AG08395 (cell line): ENCODE results near the gene ARHGAP6.
A peak's percentile ranks its signal among the peaks of the same experiment; 100 is the strongest.

Source experiments
- DNase-seq: peaks from one replicate; pipeline ENCODE4 v3.0.0; 2012; ENCODE audit warnings: mixed read lengths, low spot score

ARHGAP6 gene

DNA sequence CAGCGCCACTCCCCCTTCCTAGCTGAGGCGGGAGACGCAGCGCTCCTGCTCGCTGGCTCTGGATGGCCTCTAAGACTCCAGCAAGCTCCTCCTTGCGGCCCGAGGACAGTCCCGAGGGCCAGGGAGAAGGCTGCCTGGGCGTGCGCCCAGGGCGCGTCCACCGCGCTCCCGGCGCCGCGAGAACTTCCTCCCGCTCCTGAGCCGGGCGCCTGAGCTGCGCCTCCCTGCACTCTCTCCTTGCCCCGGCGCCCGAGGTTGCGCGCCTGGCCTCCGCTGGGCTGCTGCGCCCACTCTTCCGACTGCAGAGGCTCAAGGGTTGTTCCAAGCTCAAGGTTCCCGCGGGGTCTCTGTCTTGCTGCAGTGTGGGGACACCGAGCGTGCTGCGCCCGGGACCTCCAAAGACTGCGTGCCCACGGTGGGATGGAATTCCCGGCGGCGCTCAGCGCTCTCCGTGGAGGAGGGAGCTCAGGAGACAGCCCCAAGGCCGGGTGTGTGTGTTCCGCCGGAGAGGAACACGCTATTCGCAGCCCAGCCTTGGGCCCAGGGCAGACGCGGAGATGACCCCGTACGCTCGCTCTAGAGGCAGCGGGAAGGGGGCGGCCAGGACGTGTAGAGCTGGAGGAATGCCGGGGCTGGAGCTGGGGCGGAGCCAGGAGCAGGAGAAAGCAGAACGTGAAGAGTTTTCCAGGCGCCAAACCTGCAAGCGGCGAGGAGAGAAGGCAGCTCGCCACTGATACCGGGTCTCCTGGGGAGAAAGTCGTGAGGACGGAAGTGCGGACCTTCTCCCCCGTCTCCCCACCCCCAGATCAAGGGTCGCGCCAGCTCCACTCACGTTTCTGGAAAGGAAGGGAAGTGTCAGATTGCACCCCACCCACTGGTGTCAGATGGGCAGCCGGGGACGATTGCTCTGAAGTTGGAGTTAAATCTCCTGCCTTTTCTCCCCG, at the start of gene ARHGAP6:
Gene ARHGAP6, minus strand, starts transcription at position 753 of the 944 bp plus-strand sequence. CDS start 1,092 bp downstream, outside the sequence.
- peak; percentile 47 for DNase-seq

DNA sequence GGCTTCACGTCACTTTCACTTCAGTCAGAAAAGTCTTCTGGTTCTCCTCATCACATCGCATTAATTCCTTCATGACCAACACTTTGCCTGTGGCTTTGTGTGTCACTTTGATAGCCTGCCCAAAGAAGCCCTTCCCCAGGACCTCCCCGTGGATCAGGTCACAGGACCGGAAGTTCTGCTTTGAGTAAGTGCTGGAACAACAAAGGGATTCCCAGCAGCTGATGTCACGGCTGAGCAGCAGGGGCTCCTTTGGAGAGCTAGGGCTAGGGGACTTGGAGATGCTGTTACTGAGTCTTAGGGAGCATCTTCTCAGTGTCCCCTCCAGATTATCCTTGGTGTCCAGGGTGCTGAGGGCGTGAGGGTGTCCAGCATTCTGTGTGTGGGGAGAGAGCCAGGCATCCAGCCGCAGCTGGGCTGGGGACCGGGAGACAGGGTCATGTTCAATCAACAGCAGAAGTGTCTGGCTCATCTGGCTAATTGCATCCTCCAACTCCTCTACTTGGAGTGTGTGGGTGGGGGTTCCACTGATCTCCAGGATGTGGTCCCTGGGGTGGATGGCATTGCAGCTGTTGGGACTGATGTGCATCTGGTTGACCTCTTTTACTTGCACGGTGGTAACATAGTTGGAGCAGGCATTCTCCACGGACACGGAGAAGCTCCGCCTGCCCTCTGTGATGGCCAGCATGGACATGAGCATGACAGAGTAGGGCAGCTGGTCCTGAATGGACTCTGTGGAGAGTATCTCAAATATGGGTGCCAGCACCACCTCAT, 39.2 kb upstream of the ARHGAP6 start:
- DNase-seq = peak; percentile 13

GRCh38 chrX:11703855-11704254, 38.1 kb upstream of the ARHGAP6 start:
- DNase-seq = no peak

DNA sequence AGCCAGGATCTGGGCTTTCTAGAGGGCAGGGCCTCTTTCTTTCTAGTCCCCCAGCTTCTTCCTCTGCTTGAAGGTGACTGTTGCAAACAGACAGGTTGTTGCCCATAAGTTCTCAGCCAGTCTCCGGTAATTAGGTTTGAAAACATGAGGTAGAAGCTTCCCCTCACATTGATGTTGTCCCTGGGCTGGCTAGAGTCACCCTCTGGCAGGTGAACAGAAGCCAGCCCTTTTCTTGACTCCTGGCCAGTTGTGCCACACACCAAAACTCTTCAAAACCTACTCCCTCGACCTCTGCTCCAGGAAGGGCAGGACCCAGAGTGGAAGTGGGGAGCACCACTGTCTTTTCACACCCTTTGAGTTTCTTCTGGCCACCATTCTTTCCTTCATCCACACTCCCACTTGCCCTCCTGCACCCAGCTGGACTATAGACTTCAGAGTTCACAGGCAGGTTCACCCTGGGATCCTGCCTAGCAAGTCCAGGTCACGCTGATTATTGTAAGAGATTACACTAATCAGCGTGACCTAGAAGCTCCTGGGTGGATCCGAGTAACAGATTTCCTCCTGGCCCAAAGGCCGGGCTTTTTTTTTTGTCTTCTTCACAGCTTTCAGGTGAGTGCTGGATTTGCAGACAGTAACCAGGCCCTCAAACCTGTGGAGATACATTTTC, 37.4 kb upstream of the ARHGAP6 start:
- no peak for DNase-seq

DNA sequence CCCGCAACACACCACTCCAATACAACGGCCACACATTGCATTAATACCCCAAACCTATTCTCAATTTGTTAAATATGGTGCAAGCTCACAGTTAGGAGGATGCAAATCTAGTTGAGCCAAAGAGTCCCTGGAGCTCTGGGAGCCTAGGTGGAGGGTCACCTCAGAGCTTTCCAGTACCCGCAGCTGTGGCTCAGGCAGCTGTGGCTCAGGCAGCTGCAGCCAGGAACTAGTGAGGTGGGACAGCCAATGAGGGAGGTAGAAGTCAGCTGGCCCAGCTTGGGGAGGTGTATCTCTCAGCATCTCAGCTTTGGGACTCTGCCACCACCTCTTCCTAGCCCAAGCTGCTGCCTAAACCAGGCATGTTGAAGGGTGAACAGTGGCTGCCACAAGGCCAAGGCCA, 36.7 kb upstream of the ARHGAP6 start:
- DNase-seq = no peak

DNA sequence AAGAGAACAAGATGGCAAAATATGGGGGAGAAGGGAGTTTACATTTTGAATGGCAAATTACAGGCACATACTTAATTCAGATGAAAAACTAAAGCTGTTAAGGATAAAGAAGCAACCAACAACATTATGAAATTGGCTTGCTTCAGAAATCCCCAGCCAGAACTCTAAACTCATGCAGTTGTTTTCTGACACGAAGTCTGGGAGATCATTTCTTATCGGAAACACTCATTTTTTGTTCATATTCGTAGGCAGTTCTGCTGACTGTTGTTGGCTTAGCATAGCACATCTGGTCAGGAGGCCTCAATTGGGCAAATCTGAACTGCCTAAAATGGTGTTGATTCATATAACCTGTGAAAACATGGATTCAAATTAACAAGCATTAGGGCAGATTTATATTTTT, 33.0 kb upstream of the ARHGAP6 start:
- no peak for DNase-seq

DNA sequence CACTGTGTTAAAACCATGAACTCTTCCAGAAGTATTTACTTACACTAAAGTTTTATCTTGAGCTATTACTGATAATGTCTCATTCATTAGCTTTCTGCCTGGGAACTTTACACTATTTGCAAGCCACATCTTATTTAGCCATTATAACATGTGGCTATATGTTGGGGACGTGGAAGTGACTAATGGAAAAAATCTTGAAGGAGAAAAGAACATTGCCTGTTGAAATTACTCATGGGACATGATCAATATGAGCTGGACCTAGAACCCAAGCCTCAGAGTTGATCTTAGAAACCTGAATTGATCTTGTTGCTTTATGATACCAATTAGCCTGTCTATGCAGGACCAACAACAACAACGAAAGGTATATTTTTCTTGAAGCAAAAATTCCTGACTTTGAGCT, 22.5 kb upstream of the ARHGAP6 start:
- no peak for DNase-seq

DNA sequence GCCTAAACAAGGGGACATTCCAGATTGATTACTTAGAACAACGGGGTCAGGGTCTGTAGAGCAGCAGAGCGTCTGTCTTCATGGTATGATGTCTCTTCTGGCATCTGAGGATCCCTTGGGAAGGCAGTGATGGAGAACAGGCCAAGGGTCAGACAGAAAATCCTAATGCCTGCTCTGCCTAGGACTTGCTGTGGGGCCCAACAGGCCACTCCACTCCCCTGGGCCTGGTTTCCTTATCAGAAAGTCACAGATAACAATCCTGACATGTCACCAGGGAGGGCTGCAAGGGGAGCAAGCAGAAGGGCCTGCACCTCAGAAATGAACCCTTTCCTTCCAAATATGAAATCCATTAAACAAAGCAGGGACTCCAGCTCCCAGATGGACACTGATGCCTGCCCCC, 21.4 kb upstream of the ARHGAP6 start:
- DNase-seq = no peak

- DNase-seq = no peak
These were observed 17.3 kb upstream of the ARHGAP6 start for GRCh38 chrX:11683057-11683456.

DNA sequence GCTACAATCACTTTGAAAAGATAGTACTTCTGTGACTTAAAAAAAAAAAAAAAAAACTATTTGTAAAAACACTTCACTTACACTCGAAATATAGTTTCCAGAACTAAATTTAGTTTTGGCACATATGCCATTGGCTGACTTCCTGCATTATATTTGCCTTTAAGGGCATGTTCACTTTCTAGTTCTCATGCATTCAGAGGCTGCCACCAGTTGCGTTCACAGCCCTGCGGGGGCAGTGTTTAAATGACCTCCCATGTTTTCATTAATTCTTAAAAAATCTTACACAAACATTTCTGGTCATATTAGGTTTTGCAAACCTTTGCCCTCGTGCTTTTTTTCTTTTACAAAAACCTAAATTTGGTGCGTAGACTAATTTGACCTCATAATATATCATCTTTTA, 12.4 kb upstream of the ARHGAP6 start:
- no peak for DNase-seq

- DNase-seq = no peak
These were observed 6.5 kb upstream of the ARHGAP6 start for GRCh38 chrX:11672213-11672612.

GRCh38 chrX:11670316-11670715, 4.6 kb upstream of the ARHGAP6 start:
- DNase-seq = no peak

DNA sequence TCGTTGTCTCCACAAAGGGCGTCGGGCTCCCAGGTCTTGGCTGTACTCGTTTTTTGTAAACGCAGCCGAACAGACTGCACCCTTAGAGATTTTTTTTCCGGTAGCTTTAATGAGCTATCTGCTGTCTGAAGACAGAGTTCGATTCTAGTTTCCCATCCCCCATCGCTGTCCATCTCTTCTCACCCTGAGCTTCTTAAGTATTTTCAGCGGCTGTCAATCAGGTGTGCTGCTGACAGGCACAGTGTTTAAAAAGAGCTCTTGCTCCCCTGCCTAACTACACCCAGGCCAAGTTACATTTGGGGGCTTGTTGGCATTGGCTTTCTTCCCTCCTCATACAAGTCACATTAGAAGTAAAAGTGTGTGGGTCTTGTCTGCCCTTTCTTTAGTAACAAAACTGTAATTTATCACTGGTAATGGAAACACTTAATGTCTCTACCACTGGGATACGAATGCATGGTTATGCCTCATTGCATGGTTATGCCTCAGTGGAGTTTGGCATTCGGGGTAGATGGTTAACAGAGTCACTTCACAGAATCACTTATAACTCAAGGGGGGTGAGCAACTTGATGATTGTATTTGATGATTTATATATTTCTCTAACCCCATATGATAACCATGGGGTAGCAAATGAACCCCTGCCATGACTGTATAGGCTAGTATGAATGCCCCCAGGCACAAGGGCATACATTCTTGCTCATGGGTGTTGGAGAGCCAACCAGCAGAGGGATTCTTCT, 1.4 kb upstream of the ARHGAP6 start:
- DNase-seq = no peak

- no peak for DNase-seq
These were observed 444 bp upstream of the ARHGAP6 start for GRCh38 chrX:11666164-11666563.

DNA sequence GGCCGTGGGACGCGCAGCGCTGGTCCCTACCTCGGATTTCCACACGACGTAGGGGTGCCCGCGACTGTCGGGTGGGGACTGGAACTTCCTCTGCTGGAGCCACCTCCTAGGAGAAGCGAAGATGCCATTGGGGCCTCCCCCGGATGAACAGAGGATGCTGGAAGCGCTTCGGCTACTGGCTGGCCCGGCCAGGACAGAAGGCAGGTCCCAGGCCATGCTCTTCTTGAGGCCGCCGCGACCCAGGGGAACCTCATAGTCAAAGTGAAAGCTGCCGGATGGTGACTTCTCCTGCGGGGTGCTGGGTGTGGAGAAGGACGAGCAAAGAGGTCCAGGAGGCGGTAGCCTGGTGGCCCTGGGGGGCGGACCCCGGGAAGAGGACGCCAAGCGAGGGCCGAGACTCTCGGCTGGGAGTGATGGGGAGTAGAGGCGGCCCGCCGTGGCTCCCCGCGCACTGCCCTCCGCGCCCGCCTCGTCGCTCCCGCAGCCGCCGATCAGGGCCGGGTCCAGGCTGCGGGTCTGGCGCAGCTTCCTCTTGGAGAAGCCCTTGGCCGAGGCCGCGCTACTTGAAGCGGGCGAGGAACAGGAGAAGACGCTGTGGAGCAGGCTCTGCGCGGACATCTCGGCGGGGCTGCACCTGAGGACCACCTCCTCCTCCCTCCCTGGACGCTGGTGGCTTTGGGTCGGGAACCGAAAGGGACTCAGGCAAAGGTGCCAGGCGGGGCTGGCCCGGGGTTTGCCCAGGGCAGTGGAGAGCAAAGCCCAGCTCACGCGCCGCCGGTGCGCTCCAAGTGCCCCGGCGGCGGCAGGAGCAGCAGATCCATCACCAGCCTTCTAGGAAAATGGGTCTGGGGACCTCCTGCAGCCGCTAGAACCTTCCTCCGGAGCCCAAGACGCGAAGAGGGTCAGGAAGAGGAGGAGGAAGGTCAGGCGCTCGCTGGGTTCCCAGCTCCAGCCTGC, 1.2 kb downstream of the ARHGAP6 start:
- DNase-seq = no peak

- DNase-seq = no peak
These were observed 1.9 kb downstream of the ARHGAP6 start for GRCh38 chrX:11663875-11664210.

GRCh38 chrX:11655282-11656015, 10.3 kb downstream of the ARHGAP6 start:
- DNase-seq = no peak

DNA sequence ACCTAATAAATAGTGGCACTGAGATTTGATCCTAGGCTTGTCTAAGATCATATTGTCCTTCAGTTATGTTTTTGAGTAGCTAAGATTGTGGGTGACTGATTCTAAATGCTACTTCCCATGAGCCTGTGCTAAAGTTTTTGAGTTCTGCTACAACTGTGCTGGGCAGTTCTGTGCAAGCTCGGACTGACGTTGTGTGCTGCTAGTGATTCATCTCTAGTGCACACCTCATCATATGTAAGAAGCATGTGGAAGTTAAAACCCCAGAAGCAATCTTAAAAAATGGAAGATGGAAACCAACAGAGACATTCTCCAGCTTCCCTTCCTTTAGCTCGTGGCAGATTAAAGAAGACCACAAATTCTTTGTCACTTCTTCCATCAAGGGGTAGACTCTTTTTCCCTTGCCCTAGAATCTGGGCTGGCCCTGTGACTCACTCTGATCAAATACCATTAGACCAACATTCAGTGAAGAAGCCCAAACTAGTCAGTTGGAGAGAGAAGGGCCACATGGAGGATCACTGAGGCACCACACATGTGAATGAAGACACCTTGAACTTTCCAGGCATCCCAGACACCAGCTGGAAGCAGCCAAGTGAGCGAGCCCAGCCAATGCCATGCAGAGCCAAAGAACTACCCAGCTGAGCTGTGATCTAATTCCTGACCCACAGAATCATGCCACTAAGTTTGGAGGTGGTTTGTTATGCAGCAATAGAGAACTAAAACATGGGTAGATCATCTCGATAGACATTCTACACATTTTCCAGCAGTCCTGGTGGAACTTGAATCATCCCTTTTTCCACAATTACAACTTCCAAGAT, 16.8 kb downstream of the ARHGAP6 start:
- no peak for DNase-seq

GRCh38 chrX:11647138-11647537, 18.6 kb downstream of the ARHGAP6 start:
- no peak for DNase-seq
